GM23338 (cell line): ENCODE results near the gene CLUH. TPM values are rescaled to one million over a fixed set of nuclear protein-coding genes. Genes with fewer than 3 reads are reported as not detected.

Source experiments
- ATAC-seq: fragments of 200-7000 bp; cut with Tn5 transposase; 3 replicates; pipeline ENCODE4 v1.9.1; 2020
- DNase-seq: peaks from one replicate; pipeline ENCODE4 v3.0.0-alpha.2; 2015; ENCODE audit warnings: low spot score
- H2AFZ ChIP-seq: fragments of 200-600 bp; sonication (generic); 2 replicates; pipeline ENCODE4 v1.8.0; 2016; ENCODE audit warnings: antibody characterized with exemption, mild to moderate bottlenecking, moderate library complexity
- H3F3A ChIP-seq: fragments of 200-600 bp; sonication (generic); replicated peaks from 2 replicates; pipeline ENCODE4 v1.8.0; 2017; ENCODE audit warnings: antibody characterized with exemption, mixed run types, low read depth
- H3K27ac ChIP-seq: fragments of 200-600 bp; sonication (generic); 2 replicates; pipeline ENCODE4 v1.6.1; 2016; ENCODE audit warnings: low read depth
- H3K27me3 ChIP-seq: fragments of 200-600 bp; sonication (generic); 2 replicates; pipeline ENCODE4 v1.8.0; 2016; ENCODE audit warnings: mild to moderate bottlenecking, mixed run types, moderate library complexity; ENCODE audit not compliant: insufficient read depth
- H3K36me3 ChIP-seq: fragments of 200-600 bp; sonication (generic); 2 replicates; pipeline ENCODE4 v1.8.0; 2016; ENCODE audit warnings: mild to moderate bottlenecking; ENCODE audit not compliant: insufficient read depth
- H3K4me1 ChIP-seq: fragments of 200-600 bp; sonication (generic); 2 replicates; pipeline ENCODE4 v1.8.0; 2016; ENCODE audit warnings: mild to moderate bottlenecking, moderate library complexity; ENCODE audit not compliant: insufficient read depth
- H3K4me2 ChIP-seq: fragments of 200-600 bp; sonication (generic); 2 replicates; pipeline ENCODE4 v1.7.1; 2017; ENCODE audit warnings: mixed run types
- H3K4me3 ChIP-seq: fragments of 200-600 bp; sonication (generic); 2 replicates; pipeline ENCODE4 v1.6.1; 2016; ENCODE audit warnings: mixed run types
- H3K79me2 ChIP-seq: fragments of 200-600 bp; sonication (generic); replicated peaks from 2 replicates; pipeline ENCODE4 v1.8.0; 2017; ENCODE audit warnings: mild to moderate bottlenecking; ENCODE audit not compliant: insufficient read depth
- H3K9me2 ChIP-seq: fragments of 200-600 bp; sonication (generic); 2 replicates; pipeline ENCODE4 v1.8.0; 2017; ENCODE audit not compliant: insufficient read depth
- H4K20me1 ChIP-seq: fragments of 200-600 bp; sonication (generic); replicated peaks from 2 replicates; pipeline ENCODE4 v1.8.0; 2017; ENCODE audit warnings: mild to moderate bottlenecking; ENCODE audit not compliant: insufficient read depth
- H3K27ac Mint-ChIP-seq: 2 replicates; pipeline ENCODE4 v1.8.0; 2020; ENCODE audit warnings: inconsistent platforms, mild to moderate bottlenecking, moderate library complexity, mixed read lengths
- H3K27me3 Mint-ChIP-seq: 3 replicates; pipeline ENCODE4 v1.8.0; 2022; ENCODE audit warnings: low read depth, mild to moderate bottlenecking, moderate library complexity, mixed read lengths, inconsistent platforms; ENCODE audit not compliant: insufficient read depth, poor library complexity
- H3K36me3 Mint-ChIP-seq: 3 replicates; pipeline ENCODE4 v1.8.0; 2021; ENCODE audit warnings: low read depth, mild to moderate bottlenecking, inconsistent platforms, moderate library complexity, mixed read lengths
- H3K4me1 Mint-ChIP-seq: 3 replicates; pipeline ENCODE4 v1.8.0; 2020; ENCODE audit warnings: mild to moderate bottlenecking, inconsistent platforms, mixed read lengths
- H3K4me3 Mint-ChIP-seq: 3 replicates; pipeline ENCODE4 v1.8.0; 2021; ENCODE audit warnings: moderate library complexity, mild to moderate bottlenecking, inconsistent platforms, mixed read lengths
- H3K9me3 Mint-ChIP-seq: 3 replicates; pipeline ENCODE4 v1.8.0; 2020; ENCODE audit warnings: moderate library complexity, mild to moderate bottlenecking, inconsistent platforms, mixed read lengths
- NANOG ChIP-seq: IDR thresholded peaks from 2 replicates; pipeline ENCODE4 v1.6.1; 2016; ENCODE audit warnings: antibody characterized with exemption, borderline replicate concordance
- POLR2AphosphoS5 ChIP-seq: IDR thresholded peaks from 2 replicates; pipeline ENCODE4 v1.6.1; 2016; ENCODE audit warnings: antibody characterized with exemption, low read depth
- ZNF462 ChIP-seq: fragments of 250-450 bp; sonication (Bioruptor Pico); IDR thresholded peaks from 2 replicates; pipeline ENCODE4 v1.5.0; 2020; ENCODE audit warnings: mild to moderate bottlenecking, moderate library complexity
- polyA plus RNA-seq: library from polyadenylated mRNA; unstranded; fragments of >200 nt; fragmentation: Nextera tagmentation; extraction: Ambion mirVana; gene quantifications from 2 replicates; pipeline ENCODE4 v1.2.1, GENCODE V29; 2016
- total RNA-seq: library from RNA; depleted of rRNA; stranded (reverse); fragments of >200 nt; shearing (Covaris generic); gene quantifications from 2 replicates; pipeline ENCODE4 v1.2.3, GENCODE V29; 2014

The CLUH gene
- total and polyA plus RNA-seq, 2 experiments from 2014 or later = 23.5 to 90.0 TPM

GRCh38 chr17:2694381-2695242, 17.0 kb downstream of the CLUH start (continued):
- no peak for TF ChIP-seq ZNF462

- Histone ChIP-seq H3K27ac (no peak overlapping the region), H3K9me2 (no peaks in the 10 kb centered on the region), H3K4me2 (no peak overlapping the region), H3F3A (peaks cover 11% of the 10 kb centered on the region; the same call in 1 of the 2 replicates), H2AFZ (no peak overlapping the region), H4K20me1 (0 out of 2 replicates have a peak, but pooled peaks cover 4% of the 10 kb centered on the region), H3K36me3 (no peaks in the 10 kb centered on the region), H3K4me1 (peaks cover 5% of the 10 kb centered on the region; the same call in 1 of the 2 replicates), H3K4me3 (no peak overlapping the region), H3K27me3 (no peaks in the 10 kb centered on the region), H3K79me2 (no peaks in the 10 kb centered on the region)
- ATAC-seq (no peak), DNase-seq (no peak)
- H3K27ac Mint-ChIP-seq = no peak overlapping the region
- peaks cover 6% of the 10 kb centered on the region; the same call in 2 of the 3 replicates for H3K4me1 Mint-ChIP-seq
- H3K9me3 Mint-ChIP-seq = no peaks in the 10 kb centered on the region
- peaks cover 25% of the 10 kb centered on the region for H3K36me3 Mint-ChIP-seq
- H3K27me3 Mint-ChIP-seq = peaks cover 14% of the 10 kb centered on the region
- H3K4me3 Mint-ChIP-seq = no peak overlapping the region
- TF ChIP-seq ZNF462 (no peak), POLR2AphosphoS5 (no peak), NANOG (no peak)
These were observed 17.8 kb downstream of the CLUH start for GRCh38 chr17:2693561-2694380.
